Spleen (tissue), 11 donors: ENCODE data around the gene VASN. TPM values are rescaled to one million over a fixed set of nuclear protein-coding genes. Genes with fewer than 3 reads are reported as not detected.

ENCODE experiments used
- DNase-seq: peaks from one replicate; pipeline ENCODE4 v3.0.0-alpha.2; 2020
- H3K27ac ChIP-seq, 8 donors: fragments of 200-600 bp; sonication (generic) in 7 of 8; 1 replicate in 4 of 8; 2 replicates in 4 of 8; pipeline versions ENCODE4 v1.5.0 to v1.8.0; 2016 to 2021; ENCODE audit warnings: inconsistent platforms in 4 of 8, mild to moderate bottlenecking in 4 of 8, moderate library complexity in 1 of 8
- H3K27me3 ChIP-seq, 7 donors: fragments of 200-600 bp; sonication (generic) in 6 of 7; replicated peaks in 1 of 7; 1 replicate in 4 of 7; 2 replicates in 3 of 7; pipeline versions ENCODE4 v1.5.0 to v1.8.0; 2016 to 2021; ENCODE audit warnings: inconsistent platforms in 3 of 7, mild to moderate bottlenecking in 1 of 7
- H3K36me3 ChIP-seq, 6 donors: fragments of 200-600 bp; sonication (generic) in 5 of 6; 1 replicate in 4 of 6; 2 replicates in 2 of 6; pipeline versions ENCODE4 v1.5.0 to v1.8.0; 2016 to 2021; ENCODE audit warnings: inconsistent platforms in 2 of 6
- H3K4me1 ChIP-seq, 6 donors: fragments of 200-600 bp; sonication (generic) in 5 of 6; 1 replicate in 3 of 6; 2 replicates in 3 of 6; pipeline versions ENCODE4 v1.5.0 to v1.8.0; 2016 to 2021; ENCODE audit warnings: inconsistent platforms in 3 of 6
- H3K4me3 ChIP-seq, 8 donors: fragments of 200-600 bp; sonication (generic) in 7 of 8; 1 replicate in 4 of 8; 2 replicates in 4 of 8; pipeline versions ENCODE4 v1.5.0 to v1.8.0; 2016 to 2021; ENCODE audit warnings: inconsistent platforms in 4 of 8, mild to moderate bottlenecking in 4 of 8, moderate library complexity in 2 of 8
- H3K9me3 ChIP-seq, 8 donors: fragments of 200-600 bp; sonication (generic) in 7 of 8; 1 replicate in 4 of 8; 2 replicates in 4 of 8; pipeline versions ENCODE4 v1.5.0 to v1.8.0; 2016 to 2021; ENCODE audit warnings: inconsistent platforms in 4 of 8
- POLR2A ChIP-seq, 3 donors: fragments of 450-650 bp; IDR thresholded peaks; one replicate each; pipeline ENCODE4 v1.5.1; 2017; ENCODE audit warnings: antibody characterized with exemption in 3 of 3, mild to moderate bottlenecking in 1 of 3
- POLR2AphosphoS5 ChIP-seq, 3 donors: sonication (generic); formaldehyde crosslinking; IDR thresholded peaks; one replicate each; pipeline ENCODE4 v1.5.1; 2017; ENCODE audit warnings: antibody characterized with exemption in 3 of 3
- WGBS, 5 donors: extraction: QIAGEN DNeasy Blood & Tissue Kit in 3 of 5; methylation state at CpG; one replicate each; pipeline versions ENCODE4 v1.1.5 to v1.1.7; 2013 to 2018; 5-methylcytosine and 5-hydroxymethylcytosine counted together
- intact Hi-C: fragments of 100-400 bp; cut with DNase I; formaldehyde crosslinking; loops from one replicate; pipeline ENCODE4 v1.15.0; 2023; ENCODE audit warnings: low total_unique reads
- polyA plus RNA-seq, 3 donors: library from polyadenylated mRNA; stranded (reverse); fragments of 200-250 nt; gene quantifications; one replicate each; pipeline ENCODE4 v1.2.1, GENCODE V29; 2013
- total RNA-seq, 7 donors: library from RNA; depleted of rRNA in 3 of 7; stranded (reverse); fragments of >200 nt in 3 of 7; fragmentation: NEBNext Ultra II Directional in 4 of 7; extraction: Animal tissue kit (Norgen Biotek cat#: 25700) in 4 of 7; gene quantifications; one replicate each; pipeline versions ENCODE4 v1.1.0 to v1.2.1, GENCODE V29; 2016 to 2021
- TF ChIP-seq, protein P1 (sequence below), 11 experiments: fragments of 200-600 bp in 7 of 11; fragments of 450-650 bp in 4 of 11; sonication (generic) in 4 of 11; IDR thresholded peaks in 8 of 11; conservative IDR thresholded peaks in 3 of 11; 1 replicate in 7 of 11; 2 replicates in 4 of 11; pipeline versions ENCODE4 v1.4.0 to v1.8.0; 2016 to 2021; ENCODE audit warnings: antibody characterized with exemption in 11 of 11, inconsistent platforms in 4 of 11, mild to moderate bottlenecking in 1 of 11
- donor health status: healthy with polysubstance abuse.
- donor health status: DM: no; HTN: no; CAD: no; lungs with moderate emphysema.
- donor health status: DM: no; HTN: no; CAD: no.
- donor health status: Bipolar disorder and iron deficiency.
- donor health status: healthy.
- donor health status: DM: no; HTN: no; CAD: no.
- donor health status: DM: yes; HTN: yes; CAD: no.

Gene VASN
- total and polyA plus RNA-seq, 10 donors = 2.0 to 24.9 (median 11.2) TPM

DNA sequence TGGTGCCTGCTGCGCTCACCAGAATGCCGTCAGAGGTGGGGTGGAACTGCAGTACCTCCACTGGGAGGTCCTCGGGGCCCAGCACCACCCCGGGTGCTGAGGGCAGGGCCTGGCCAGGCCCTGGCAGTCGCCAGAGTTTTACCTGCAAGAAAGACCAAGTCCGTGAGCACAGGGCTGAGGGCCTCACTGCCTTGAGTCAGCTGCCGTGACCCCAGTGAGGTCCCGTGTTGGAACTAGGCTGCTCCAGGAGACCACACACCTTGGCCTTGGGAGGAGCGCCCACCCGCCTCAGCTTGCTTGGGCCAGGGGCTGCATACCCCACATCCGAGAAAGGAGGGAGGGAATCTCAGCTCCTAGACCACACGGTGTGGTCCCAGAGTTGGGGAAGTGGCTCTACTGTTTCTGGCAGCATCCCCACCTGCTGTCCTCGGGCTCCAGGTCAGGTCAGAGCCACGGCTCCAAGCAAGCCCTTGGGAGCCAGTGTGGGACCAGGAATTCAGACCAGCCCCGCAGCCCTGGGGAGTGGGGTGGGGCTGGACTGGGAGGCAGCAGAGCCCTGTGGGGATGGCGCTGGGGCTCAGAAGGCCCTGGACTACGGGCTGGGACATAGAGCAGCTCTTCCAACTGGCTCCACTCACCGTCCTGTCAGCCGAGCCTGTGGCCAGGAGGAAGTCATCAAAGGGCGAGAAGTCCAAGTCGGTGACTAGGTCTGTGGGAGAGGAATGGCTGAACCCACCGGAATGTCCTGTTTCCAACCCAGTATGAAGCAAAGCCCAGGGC is 36.1 kb downstream of the VASN start:
- Histone ChIP-seq H3K27me3 (no peaks in the 10 kb centered on the region), H3K4me3 (no peak overlapping the region), H3K9me3 (no peaks in the 10 kb centered on the region), H3K4me1 (peaks cover 0 to 61% (median 21%) of the 10 kb centered on the region in 6 donors), H3K36me3 (peaks cover 0 to 100% (median 97%) of the 10 kb centered on the region in 6 donors), H3K27ac (no peak overlapping the region)
- WGBS, 5 donors = 84 to 93% (median 91%) methylated on average over 6 to 22 of the region's 22 CpGs
- intact Hi-C loops = no loop called here
- no peak for DNase-seq
- peak in 2 of 3 donors; percentile 19 to 56 for TF ChIP-seq POLR2AphosphoS5 (IDR thresholded peaks at IDR 0.05)
- TF ChIP-seq, protein P1, sequence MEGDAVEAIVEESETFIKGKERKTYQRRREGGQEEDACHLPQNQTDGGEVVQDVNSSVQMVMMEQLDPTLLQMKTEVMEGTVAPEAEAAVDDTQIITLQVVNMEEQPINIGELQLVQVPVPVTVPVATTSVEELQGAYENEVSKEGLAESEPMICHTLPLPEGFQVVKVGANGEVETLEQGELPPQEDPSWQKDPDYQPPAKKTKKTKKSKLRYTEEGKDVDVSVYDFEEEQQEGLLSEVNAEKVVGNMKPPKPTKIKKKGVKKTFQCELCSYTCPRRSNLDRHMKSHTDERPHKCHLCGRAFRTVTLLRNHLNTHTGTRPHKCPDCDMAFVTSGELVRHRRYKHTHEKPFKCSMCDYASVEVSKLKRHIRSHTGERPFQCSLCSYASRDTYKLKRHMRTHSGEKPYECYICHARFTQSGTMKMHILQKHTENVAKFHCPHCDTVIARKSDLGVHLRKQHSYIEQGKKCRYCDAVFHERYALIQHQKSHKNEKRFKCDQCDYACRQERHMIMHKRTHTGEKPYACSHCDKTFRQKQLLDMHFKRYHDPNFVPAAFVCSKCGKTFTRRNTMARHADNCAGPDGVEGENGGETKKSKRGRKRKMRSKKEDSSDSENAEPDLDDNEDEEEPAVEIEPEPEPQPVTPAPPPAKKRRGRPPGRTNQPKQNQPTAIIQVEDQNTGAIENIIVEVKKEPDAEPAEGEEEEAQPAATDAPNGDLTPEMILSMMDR (IDR thresholded peaks at IDR 0.05 in 8 of 11, conservative IDR thresholded peaks at IDR 0.05 in 3 of 11) = no peak
- no peak for TF ChIP-seq POLR2A (IDR thresholded peaks at IDR 0.05)

DNA sequence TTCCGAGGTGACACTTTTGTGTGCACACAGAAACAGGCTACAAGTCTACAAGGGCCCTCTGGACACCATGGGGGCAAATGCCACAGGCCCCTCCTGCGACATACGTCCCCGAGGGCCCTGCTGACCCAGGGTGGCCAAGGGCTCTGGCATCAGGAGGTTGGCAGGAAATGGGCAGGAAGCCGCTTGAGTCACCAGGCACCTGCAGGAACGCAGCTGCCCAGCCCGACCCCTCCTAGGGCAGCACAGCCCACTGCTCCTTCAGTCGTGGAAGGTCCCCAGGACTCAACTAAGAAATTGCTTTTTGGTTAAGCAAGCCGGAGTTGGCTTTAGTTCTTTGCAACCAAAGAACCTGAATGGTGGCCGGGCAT is 36.7 kb downstream of the VASN start:
- intact Hi-C loops = no loop called here
- peaks cover 0 to 100% (median 96%) of the 10 kb centered on the region in 6 donors for H3K36me3 ChIP-seq

DNA sequence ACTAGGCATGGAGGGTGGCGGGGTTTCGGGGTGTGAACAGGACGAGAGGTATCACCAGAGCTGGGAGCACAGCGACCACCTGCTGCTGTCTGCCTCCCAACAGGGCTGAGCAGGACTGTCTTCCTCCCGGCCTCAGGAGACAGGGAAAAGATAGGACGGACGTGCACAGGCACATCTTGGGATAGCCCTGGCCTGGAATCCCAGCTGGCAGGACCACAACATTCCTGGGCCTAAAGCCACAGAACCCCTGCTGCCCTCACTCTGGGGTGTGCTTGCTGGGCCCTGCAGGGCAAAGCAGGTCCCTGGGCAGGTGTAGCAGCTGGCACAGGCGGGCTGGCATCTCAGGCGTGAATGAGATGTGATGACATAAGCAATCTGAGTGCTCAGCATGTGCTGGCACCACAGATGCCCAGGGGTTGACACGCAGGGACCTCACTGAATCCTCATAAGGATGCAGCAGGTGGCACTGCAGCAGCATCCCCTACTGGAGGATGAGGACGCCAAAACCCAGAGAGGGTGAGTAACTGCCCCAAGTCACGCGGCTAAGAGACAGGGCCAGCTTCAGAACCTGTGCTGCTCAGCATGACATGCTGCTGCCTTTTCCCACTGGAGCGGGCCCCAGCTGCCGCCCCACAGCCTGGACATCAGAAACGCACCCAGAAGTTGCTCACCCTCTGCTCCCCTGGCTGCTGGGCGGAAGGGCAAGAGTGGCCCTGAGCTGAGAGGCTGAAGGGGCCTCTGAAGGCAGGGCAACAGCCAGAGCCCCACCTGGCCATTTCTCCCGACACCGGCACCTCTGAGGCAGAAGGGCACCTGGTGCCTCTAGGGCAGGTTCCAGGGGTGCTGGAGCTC is 37.7 kb downstream of the VASN start:
- Histone ChIP-seq H3K4me1 (peaks cover 2 to 64% (median 30%) of the 10 kb centered on the region in 6 donors), H3K36me3 (peaks cover 0 to 95% (median 86%) of the 10 kb centered on the region in 6 donors), H3K9me3 (no peaks in the 10 kb centered on the region), H3K4me3 (no peak overlapping the region), H3K27ac (no peak overlapping the region), H3K27me3 (no peaks in the 10 kb centered on the region)
- intact Hi-C loops = no loop called here
- WGBS, 5 donors = 86 to 97% (median 94%) methylated on average over 10 to 19 of the region's 19 CpGs
- TF ChIP-seq, protein P1 (IDR thresholded peaks at IDR 0.05 in 8 of 11, conservative IDR thresholded peaks at IDR 0.05 in 3 of 11) = no peak
- TF ChIP-seq POLR2AphosphoS5 (IDR thresholded peaks at IDR 0.05) = peak in 1 of 3 donors; percentile 37
- peak; percentile 71 for DNase-seq

More for the DNA sequence above, 36.7 kb downstream of the VASN start:
- Histone ChIP-seq H3K4me3 (no peak overlapping the region), H3K9me3 (no peaks in the 10 kb centered on the region), H3K27me3 (no peaks in the 10 kb centered on the region), H3K27ac (no peak overlapping the region), H3K4me1 (peaks cover 0 to 61% (median 21%) of the 10 kb centered on the region in 6 donors)
- WGBS, 5 donors = 68 to 88% (median 75%) methylated on average over 3 to 10 of the region's 10 CpGs
- TF ChIP-seq, protein P1 (IDR thresholded peaks at IDR 0.05 in 8 of 11, conservative IDR thresholded peaks at IDR 0.05 in 3 of 11) = peak in 1 of 11 experiments; percentile 5
- no peak for TF ChIP-seq POLR2A (IDR thresholded peaks at IDR 0.05)
- DNase-seq = no peak
